Smooth muscle cell (in vitro differentiated cells): Measurements from ENCODE around the gene SHC4. TPM values are rescaled to one million over a fixed set of nuclear protein-coding genes. Genes with fewer than 3 reads are reported as not detected.

ENCODE experiments used
- DNase-seq: peaks from one replicate; lab custom pipeline; 2025; ENCODE audit not compliant: unreplicated experiment; lab: John Stamatoyannopoulos, UW
- H2AFZ ChIP-seq: fragments of 200-600 bp; sonication (generic); 2 replicates; pipeline ENCODE4 v1.6.0; 2016; ENCODE audit warnings: antibody characterized with exemption, low read depth, mild to moderate bottlenecking
- H3F3A ChIP-seq: fragments of 200-600 bp; sonication (generic); 2 replicates; pipeline ENCODE4 v1.6.0; 2017; ENCODE audit warnings: antibody characterized with exemption, low read depth
- H3K27ac ChIP-seq: fragments of 200-600 bp; sonication (generic); 2 replicates; pipeline ENCODE4 v1.5.1; 2016; ENCODE audit warnings: low read depth, mild to moderate bottlenecking
- H3K27me3 ChIP-seq: fragments of 200-600 bp; sonication (generic); 2 replicates; pipeline ENCODE4 v1.6.1; 2016; ENCODE audit warnings: low read depth, mild to moderate bottlenecking
- H3K36me3 ChIP-seq: fragments of 200-600 bp; sonication (generic); 2 replicates; pipeline ENCODE4 v1.5.1; 2016; ENCODE audit warnings: low read depth
- H3K4me1 ChIP-seq: fragments of 200-600 bp; sonication (generic); 2 replicates; pipeline ENCODE4 v1.5.1; 2016; ENCODE audit warnings: low read depth
- H3K4me2 ChIP-seq: fragments of 200-600 bp; sonication (generic); 2 replicates; pipeline ENCODE4 v1.6.0; 2016; ENCODE audit warnings: mild to moderate bottlenecking
- H3K4me3 ChIP-seq: fragments of 200-600 bp; sonication (generic); 2 replicates; pipeline ENCODE4 v1.5.1; 2016; ENCODE audit warnings: mild to moderate bottlenecking
- H3K79me2 ChIP-seq: fragments of 200-600 bp; sonication (generic); 2 replicates; pipeline ENCODE4 v1.6.0; 2016; ENCODE audit warnings: low read depth, mild to moderate bottlenecking
- H3K9ac ChIP-seq: fragments of 200-600 bp; sonication (generic); 2 replicates; pipeline ENCODE4 v1.6.0; 2016; ENCODE audit warnings: low read depth
- H3K9me3 ChIP-seq: fragments of 200-600 bp; sonication (generic); replicated peaks from 2 replicates; pipeline ENCODE4 v1.5.1; 2016; ENCODE audit warnings: low read depth
- H4K20me1 ChIP-seq: fragments of 200-600 bp; sonication (generic); 2 replicates; pipeline ENCODE4 v1.6.0; 2016; ENCODE audit warnings: low read depth
- WGBS: methylation state at CpG from one replicate; pipeline ENCODE4 v1.1.7; 2016; ENCODE audit warnings: low lambda C conversion rate; 5-methylcytosine and 5-hydroxymethylcytosine counted together
- polyA plus RNA-seq: library from polyadenylated mRNA; unstranded; fragments of >200 nt; fragmentation: Nextera tagmentation; extraction: Ambion mirVana; gene quantifications from 2 replicates; pipeline ENCODE4 v1.2.1, GENCODE V29; 2016
- total RNA-seq: library from RNA; depleted of rRNA; stranded (reverse); fragments of >200 nt; gene quantifications from 2 replicates; pipeline ENCODE4 v1.2.3, GENCODE V29; 2014
- TF ChIP-seq, protein P1 (sequence below): fragments of 200-600 bp; sonication (generic); IDR thresholded peaks from 2 replicates; pipeline ENCODE4 v1.5.1; 2017; ENCODE audit warnings: borderline replicate concordance, mild to moderate bottlenecking, antibody characterized with exemption; ENCODE audit not compliant: insufficient read depth, poor library complexity, severe bottlenecking

Gene SHC4
- total and polyA plus RNA-seq, 2 experiments from 2014 or later = 0.39 to 1.2 TPM

DNA sequence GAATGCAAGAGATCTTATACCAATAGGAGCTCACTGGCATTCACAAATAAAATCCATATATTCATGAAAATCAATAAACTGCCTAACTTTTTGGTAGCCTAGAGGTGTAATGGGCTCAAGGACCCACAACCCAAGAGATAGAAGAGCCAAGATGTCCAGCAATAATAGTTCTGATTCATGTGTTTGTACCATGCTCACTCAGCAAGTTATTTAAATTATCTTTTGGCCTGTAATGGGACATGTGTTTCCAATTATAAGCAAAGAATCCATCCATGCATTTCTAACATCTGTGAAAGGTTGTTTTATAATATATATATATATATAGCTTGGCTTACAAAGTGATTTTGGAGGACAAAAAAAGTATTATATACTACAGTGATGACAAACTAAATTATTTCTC, 29.7 kb upstream of the SHC4 start:
- H3K4me3 ChIP-seq = no peak overlapping the region
- H3K4me2 ChIP-seq = no peak overlapping the region
- TF ChIP-seq, protein P1, sequence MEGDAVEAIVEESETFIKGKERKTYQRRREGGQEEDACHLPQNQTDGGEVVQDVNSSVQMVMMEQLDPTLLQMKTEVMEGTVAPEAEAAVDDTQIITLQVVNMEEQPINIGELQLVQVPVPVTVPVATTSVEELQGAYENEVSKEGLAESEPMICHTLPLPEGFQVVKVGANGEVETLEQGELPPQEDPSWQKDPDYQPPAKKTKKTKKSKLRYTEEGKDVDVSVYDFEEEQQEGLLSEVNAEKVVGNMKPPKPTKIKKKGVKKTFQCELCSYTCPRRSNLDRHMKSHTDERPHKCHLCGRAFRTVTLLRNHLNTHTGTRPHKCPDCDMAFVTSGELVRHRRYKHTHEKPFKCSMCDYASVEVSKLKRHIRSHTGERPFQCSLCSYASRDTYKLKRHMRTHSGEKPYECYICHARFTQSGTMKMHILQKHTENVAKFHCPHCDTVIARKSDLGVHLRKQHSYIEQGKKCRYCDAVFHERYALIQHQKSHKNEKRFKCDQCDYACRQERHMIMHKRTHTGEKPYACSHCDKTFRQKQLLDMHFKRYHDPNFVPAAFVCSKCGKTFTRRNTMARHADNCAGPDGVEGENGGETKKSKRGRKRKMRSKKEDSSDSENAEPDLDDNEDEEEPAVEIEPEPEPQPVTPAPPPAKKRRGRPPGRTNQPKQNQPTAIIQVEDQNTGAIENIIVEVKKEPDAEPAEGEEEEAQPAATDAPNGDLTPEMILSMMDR = no peak
- no peaks in the 10 kb centered on the region for H4K20me1 ChIP-seq
- no peaks in the 10 kb centered on the region for H3K27me3 ChIP-seq
- no peaks in the 10 kb centered on the region for H3K79me2 ChIP-seq
- H3K36me3 ChIP-seq = peaks cover 37% of the 10 kb centered on the region
- H3K9ac ChIP-seq = no peak overlapping the region
- no peak overlapping the region for H2AFZ ChIP-seq
- H3K9me3 ChIP-seq = no peaks in the 10 kb centered on the region
- H3K4me1 ChIP-seq = no peaks in the 10 kb centered on the region
- no peak for DNase-seq
- H3F3A ChIP-seq = no peaks in the 10 kb centered on the region
- H3K27ac ChIP-seq = no peak overlapping the region

GRCh38 chr15:48992545-48992944, 28.8 kb upstream of the SHC4 start:
- Histone ChIP-seq H4K20me1 (no peaks in the 10 kb centered on the region), H3K9me3 (no peaks in the 10 kb centered on the region), H3K36me3 (peaks cover 31% of the 10 kb centered on the region), H3K4me3 (no peak overlapping the region), H3K4me2 (no peak overlapping the region), H3K27me3 (no peaks in the 10 kb centered on the region), H2AFZ (no peak overlapping the region), H3K9ac (no peak overlapping the region), H3K79me2 (no peaks in the 10 kb centered on the region), H3K4me1 (no peaks in the 10 kb centered on the region), H3K27ac (no peak overlapping the region), H3F3A (no peaks in the 10 kb centered on the region)
- 100% methylated on average over 1 of the region's 1 CpG for WGBS
- TF ChIP-seq, protein P1 = no peak
- no peak for DNase-seq

- no peak overlapping the region for H3K4me3 ChIP-seq
- H3K79me2 ChIP-seq = no peaks in the 10 kb centered on the region
- H4K20me1 ChIP-seq = no peaks in the 10 kb centered on the region
- 95% methylated on average over 6 of the region's 6 CpGs for WGBS
- no peak for DNase-seq
- H3K9ac ChIP-seq = no peak overlapping the region
- no peaks in the 10 kb centered on the region for H3K9me3 ChIP-seq
- H3K4me1 ChIP-seq = no peaks in the 10 kb centered on the region
- TF ChIP-seq, protein P1 = no peak
- no peaks in the 10 kb centered on the region for H3F3A ChIP-seq
- no peak overlapping the region for H2AFZ ChIP-seq
- no peak overlapping the region for H3K4me2 ChIP-seq
- H3K27me3 ChIP-seq = no peaks in the 10 kb centered on the region
- peaks cover 31% of the 10 kb centered on the region for H3K36me3 ChIP-seq
- H3K27ac ChIP-seq = no peak overlapping the region
Observed at GRCh38 chr15:48992096-48992495, 28.4 kb upstream of the SHC4 start.

DNA sequence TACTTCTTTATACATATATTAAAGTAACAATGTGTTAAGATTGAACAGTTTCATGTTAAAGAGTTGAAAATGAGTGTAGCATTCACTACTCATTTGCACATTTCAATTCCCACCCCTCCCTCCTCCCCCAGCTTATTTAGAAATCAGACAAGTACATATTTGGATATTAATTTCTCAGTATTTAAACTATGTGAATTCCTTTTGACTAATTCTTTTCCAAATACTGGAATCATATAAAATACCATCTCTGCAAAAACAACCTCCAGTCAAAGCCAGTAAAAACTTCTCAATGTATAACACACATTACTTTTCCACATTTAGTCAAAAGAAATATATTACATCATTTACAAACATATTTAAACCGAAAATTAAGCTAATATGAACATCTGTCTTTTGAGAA, 25.5 kb upstream of the SHC4 start:
- Histone ChIP-seq H3K36me3 (peaks cover 16% of the 10 kb centered on the region), H3K9ac (no peak overlapping the region), H3K4me3 (no peak overlapping the region), H4K20me1 (no peaks in the 10 kb centered on the region), H3K79me2 (no peaks in the 10 kb centered on the region), H3K27me3 (no peaks in the 10 kb centered on the region), H3K4me2 (no peak overlapping the region), H3K9me3 (no peaks in the 10 kb centered on the region), H3K27ac (no peak overlapping the region), H3F3A (no peaks in the 10 kb centered on the region), H2AFZ (no peak overlapping the region), H3K4me1 (no peaks in the 10 kb centered on the region)
- 93% methylated on average over 1 of the region's 1 CpG for WGBS
- no peak for DNase-seq
- TF ChIP-seq, protein P1 = no peak
